ENCODE data around the gene VCL. TPM values are rescaled to one million over a fixed set of nuclear protein-coding genes. Genes with fewer than 3 reads are reported as not detected.

Gene VCL
- total RNA-seq, 4 donors from 2014 or later: 69.1 to 109 (median 90.1) TPM

DNA sequence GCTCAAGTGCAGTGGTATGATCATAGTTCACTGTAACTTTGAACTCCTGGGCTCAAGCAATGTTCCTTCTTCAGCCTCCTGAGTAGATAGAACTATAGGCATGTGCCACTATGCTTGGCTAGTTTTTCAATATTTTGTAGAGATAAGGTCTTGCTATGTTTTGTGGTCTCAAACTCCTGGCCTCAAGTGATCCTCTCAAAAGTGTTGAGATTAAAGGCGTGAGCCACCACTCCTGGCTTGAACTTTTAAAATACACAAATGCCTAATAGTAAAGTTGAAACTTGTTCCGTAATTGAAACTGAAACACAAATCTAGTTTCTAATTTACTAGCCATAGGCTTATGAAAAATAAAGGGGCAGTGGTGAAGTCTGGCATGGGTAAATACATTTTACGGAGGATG lies 87.0 kb downstream of the VCL start:
- DNase-seq (ENCODE audit: low spot score) (no peak), ATAC-seq (ENCODE audit: low FRiP score) (no peak)
- TF ChIP-seq, protein P1, sequence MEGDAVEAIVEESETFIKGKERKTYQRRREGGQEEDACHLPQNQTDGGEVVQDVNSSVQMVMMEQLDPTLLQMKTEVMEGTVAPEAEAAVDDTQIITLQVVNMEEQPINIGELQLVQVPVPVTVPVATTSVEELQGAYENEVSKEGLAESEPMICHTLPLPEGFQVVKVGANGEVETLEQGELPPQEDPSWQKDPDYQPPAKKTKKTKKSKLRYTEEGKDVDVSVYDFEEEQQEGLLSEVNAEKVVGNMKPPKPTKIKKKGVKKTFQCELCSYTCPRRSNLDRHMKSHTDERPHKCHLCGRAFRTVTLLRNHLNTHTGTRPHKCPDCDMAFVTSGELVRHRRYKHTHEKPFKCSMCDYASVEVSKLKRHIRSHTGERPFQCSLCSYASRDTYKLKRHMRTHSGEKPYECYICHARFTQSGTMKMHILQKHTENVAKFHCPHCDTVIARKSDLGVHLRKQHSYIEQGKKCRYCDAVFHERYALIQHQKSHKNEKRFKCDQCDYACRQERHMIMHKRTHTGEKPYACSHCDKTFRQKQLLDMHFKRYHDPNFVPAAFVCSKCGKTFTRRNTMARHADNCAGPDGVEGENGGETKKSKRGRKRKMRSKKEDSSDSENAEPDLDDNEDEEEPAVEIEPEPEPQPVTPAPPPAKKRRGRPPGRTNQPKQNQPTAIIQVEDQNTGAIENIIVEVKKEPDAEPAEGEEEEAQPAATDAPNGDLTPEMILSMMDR (IDR thresholded peaks at IDR 0.05): no peak

DNA sequence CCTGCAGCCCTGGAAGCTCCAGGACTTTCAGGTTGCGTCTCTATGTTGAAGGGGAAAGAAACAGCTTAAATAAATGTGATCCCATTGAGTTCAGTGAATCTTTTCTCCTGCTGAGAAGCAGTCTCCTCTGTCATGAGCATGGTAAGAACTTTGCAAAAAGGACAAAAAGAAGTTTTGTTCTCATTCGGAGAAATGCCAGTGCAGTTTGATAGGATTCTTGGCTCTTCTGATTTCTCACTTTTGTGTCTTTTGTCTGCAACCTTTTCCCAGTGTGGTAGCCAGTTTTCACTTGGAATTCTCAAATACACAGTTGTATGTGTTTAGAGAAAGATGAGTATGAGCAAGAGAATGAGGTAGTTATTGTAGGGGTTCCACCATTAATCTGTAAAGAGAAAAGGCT lies 88.4 kb downstream of the VCL start:
- no peak for ATAC-seq (ENCODE audit: low FRiP score)
- no peak for DNase-seq (ENCODE audit: low spot score)
- TF ChIP-seq, protein P1 (IDR thresholded peaks at IDR 0.05): no peak

DNA sequence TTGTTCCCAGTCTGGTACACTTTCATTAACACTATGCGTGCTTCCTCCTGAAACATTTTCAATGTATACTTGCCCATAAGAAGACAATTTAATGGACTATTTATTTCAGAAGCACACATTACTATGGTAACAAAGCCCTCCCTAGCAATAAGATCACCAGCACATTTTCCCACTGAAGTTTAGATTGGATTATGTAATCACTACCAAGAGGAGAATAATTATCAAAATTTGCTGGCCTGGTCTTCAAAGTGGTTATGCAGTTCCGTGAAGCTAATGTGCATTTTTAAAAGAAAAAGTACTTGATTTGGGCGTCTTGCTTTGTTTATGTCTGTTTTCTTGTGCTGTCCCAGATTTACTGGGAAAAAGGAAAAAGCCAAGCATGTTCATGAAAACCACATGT lies 90.8 kb downstream of the VCL start:
- no peak for DNase-seq (ENCODE audit: low spot score)
- ATAC-seq (ENCODE audit: low FRiP score): no peak
- TF ChIP-seq, protein P1 (IDR thresholded peaks at IDR 0.05): no peak

DNA sequence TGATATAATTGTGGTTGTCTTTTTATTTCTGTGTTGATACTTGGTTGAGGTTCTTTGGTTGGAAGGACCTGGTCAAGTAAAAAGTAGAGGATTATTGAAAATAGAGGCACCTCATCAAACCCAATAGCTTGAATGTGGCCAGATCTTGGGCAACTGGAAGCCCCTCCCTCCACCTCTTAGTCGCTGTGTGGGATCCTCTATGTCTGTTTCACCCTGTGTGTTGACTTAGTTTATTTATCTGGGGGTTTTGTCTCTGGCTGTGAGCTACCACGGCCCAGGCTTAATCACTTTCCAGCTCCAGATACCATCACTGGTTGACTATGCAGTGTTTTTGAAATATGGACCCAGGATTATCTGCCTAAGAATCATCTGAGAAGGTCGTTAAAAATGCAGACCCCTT lies 94.5 kb downstream of the VCL start:
- DNase-seq (ENCODE audit: low spot score) (no peak), ATAC-seq (ENCODE audit: low FRiP score) (no peak)
- TF ChIP-seq, protein P1 (IDR thresholded peaks at IDR 0.05): no peak

DNA sequence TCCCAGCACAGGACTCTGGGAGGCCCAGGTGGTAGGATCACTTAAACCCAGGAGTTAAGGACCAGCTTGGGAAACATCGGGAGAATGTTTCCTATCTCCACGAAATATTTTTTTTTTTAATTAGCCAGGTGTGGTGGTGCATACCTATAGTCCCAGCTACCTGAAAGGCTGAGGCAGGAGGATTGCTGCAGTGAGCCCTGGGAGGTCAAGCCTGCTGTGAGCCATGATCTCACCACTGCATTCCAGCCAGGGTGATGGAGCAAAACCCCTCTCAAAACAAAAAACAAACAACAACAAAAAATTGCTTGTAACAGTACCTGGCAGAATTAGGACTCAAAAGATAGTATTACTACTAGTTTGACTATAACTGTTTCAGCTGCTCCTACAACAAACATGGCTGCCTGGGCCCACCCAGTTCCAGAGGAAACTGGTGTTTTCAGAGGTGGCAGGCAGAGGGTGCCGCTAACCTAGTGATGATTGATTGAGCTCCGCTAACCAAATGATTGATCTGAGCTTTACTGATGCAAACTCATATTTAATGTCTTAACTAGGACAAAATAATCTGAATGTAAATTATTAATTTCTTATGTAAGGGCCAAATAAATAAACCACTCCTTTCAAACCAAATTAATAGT lies 95.7 kb downstream of the VCL start:
- no peak for DNase-seq (ENCODE audit: low spot score)
- ATAC-seq (ENCODE audit: low FRiP score): no peak
- TF ChIP-seq, protein P1 (IDR thresholded peaks at IDR 0.05): no peak

DNA sequence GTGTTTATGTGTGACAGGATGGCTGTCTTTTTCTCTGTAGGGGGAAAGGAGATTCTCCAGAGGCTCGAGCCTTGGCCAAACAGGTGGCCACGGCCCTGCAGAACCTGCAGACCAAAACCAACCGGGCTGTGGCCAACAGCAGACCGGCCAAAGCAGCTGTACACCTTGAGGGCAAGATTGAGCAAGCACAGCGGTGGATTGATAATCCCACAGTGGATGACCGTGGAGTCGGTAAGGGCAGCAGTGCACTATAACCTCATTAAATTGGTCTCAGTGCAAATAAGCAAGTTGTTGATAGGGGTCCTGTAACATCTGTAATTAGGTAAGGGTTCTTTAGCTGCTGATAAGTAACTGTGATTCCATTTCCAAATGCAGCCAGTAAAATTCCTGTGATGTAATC lies 96.3 kb downstream of the VCL start:
- DNase-seq (ENCODE audit: low spot score): no peak
- ATAC-seq (ENCODE audit: low FRiP score): no peak
- TF ChIP-seq, protein P1 (IDR thresholded peaks at IDR 0.05): no peak

DNA sequence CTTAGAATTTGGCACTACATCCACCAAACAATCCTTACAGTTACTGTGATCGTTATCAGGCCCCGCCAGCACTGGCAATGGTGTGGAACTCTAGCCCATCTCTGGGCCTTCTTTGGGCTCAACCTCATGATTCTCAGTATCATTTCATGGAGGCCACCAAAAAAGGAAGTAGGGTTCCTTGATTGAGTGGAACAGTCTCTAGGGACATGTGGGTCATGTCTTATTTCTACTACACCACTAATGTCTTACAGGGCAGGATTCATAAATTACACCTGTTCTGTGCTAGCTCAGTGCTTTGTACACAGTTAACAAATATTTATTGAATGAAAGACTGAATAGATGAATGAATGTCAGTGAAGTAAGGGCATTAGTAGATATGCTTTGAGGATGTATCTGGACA lies 98.9 kb downstream of the VCL start:
- ATAC-seq (ENCODE audit: low FRiP score) (no peak), DNase-seq (ENCODE audit: low spot score) (no peak)
- TF ChIP-seq, protein P1 (IDR thresholded peaks at IDR 0.05): no peak

All from omental fat pad (tissue), 4 donors.